HFF-Myc (cell line): ENCODE data around the gene B3GAT3.
A peak's percentile ranks its signal among the peaks of the same experiment; 100 is the strongest.
"Not testable (repeated sequence)": the region's sequence is repeated elsewhere in the genome, so short reads cannot be mapped to it uniquely, and the experiment has no call there.

Experiments used
- DNase-seq: peaks from one replicate; pipeline ENCODE4 v3.0.0-alpha.2; 2011; ENCODE audit warnings: low read depth; ENCODE audit errors: extremely low read depth
- H3K4me3 ChIP-seq: replicated peaks from 2 replicates; pipeline ENCODE4 v1.5.1; 2011; ENCODE audit warnings: low read depth, mild to moderate bottlenecking, control low read depth, low read length
- CTCF ChIP-seq: IDR thresholded peaks from 2 replicates; pipeline ENCODE4 v1.5.1; 2012; ENCODE audit warnings: mild to moderate bottlenecking, low read depth, low read length, control low read depth; ENCODE audit errors: missing control alignments

The B3GAT3 gene

DNA sequence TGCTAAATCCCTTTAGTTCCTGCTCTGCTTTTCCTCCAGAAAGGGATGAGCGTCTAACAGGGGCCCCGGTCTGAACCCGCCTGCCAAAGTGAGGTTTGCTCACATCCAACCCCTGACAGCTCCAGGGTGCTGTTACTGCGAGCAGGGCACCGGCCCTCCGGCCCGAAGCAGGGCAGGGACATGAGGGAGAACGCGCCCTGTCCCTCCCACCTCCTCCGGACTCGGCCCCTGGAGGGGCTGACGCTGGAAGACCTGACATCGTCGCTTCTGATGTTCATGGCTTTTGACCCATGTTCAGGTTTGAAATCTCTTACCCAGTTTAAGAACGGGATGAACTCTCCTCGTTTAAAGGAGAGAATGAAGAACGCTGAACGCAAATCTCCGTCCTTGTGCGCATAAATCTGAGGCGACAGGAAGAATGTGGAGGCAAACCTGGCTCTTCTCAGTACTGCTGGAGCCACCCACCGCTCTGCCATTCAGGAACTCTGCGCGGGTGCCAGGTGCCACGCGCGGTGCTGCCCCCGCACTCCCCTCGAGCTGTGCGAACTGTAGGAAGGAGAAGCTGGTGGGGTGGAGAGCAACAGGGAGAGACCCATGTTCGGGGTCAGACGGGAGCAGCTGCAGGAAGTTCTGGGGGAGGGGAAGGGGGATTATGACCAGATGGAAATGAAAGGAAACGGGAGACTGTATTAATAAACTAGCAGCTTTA lies 47.3 kb downstream of the B3GAT3 start:
- TF ChIP-seq CTCF: no peak
- no peak for DNase-seq

GRCh38 chr11:62573592-62574362 lies 48.0 kb downstream of the B3GAT3 start, which contains the start of gene EEF1G:
Gene EEF1G, minus strand, starts transcription at chr11:62573891. Its CDS starts 49 bp downstream, at chr11:62573842.
- peak; percentile 100 for DNase-seq
- H3K4me3 ChIP-seq: peak within 1 kb of the TSS; percentile 100
- TF ChIP-seq CTCF: no peak

More for the DNA sequence above, 47.3 kb downstream of the B3GAT3 start:
- peak overlapping the region; percentile 100 for H3K4me3 ChIP-seq

DNA sequence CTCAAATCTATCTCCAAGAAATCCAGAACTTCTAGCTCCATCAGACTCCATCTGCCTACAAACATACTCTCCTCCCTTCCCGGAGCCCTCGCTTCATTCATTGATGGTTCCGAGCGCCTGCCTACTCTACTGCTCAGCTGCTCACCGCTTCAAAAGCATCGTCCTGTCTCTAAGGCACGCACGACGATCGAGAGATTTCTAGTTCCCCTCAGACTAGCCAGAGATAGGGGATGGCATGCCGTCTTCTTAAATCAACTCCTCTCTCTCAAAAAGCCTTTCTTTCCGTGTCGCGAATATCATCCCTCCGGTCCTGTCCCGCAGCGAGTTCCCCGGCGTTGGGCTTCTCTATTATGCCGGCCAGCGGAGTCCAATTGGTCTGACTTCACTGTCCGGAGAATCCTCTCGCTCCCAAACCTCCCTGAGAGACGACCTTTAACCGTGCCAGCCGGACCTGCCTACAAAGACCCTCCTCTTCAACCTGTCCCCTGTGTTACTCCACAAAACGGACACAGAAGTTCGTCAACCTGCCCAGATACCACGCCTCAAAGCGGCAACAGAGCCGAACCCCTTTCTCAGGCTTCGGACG lies 48.7 kb downstream of the B3GAT3 start:
- H3K4me3 ChIP-seq: peak overlapping the region; percentile 100
- DNase-seq: no peak
- TF ChIP-seq CTCF: no peak

DNA sequence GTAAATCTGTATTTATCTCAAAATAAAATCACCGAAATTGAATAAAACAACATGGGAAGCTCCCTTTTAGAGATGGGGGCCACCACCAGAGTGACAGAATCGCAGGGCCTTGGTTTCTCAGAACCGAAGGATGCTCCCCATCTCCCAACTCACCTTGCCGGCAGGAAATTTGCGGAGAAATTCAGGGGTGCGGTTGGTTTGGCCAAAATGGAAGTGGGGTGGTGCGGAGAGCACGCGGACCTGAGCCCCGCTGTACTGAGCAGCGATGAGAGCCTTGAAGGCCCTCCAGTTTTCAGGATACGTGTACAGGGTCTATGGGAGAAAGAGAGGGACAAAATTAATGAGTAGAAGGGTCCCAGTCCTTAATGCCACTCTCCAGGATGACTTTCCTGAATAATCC lies 49.4 kb downstream of the B3GAT3 start:
- TF ChIP-seq CTCF: no peak
- DNase-seq: no peak
- peak overlapping the region; percentile 100 for H3K4me3 ChIP-seq

- H3K4me3 ChIP-seq: peak overlapping the region; percentile 100
- DNase-seq: not testable (repeated sequence)
Measured at GRCh38 chr11:62571493-62571892, 50.3 kb downstream of the B3GAT3 start.

GRCh38 chr11:62570903-62571302 lies 50.9 kb downstream of the B3GAT3 start:
- DNase-seq: not testable (repeated sequence)
- H3K4me3 ChIP-seq: peak overlapping the region; percentile 100

- peak overlapping the region; percentile 100 for H3K4me3 ChIP-seq
- no peak for TF ChIP-seq CTCF
- DNase-seq: no peak
Measured at GRCh38 chr11:62569611-62570010, 52.2 kb downstream of the B3GAT3 start.
